Activated naive CD4-positive, alpha-beta T cell treated with anti-CD3 and anti-CD28 coated beads, Interleukin-2, amount 50 U/mL, for 24 hours (primary cell): ENCODE measurements around the gene ADGRA3.

Experiments used
- H3K27ac Mint-ChIP-seq: one replicate; pipeline ENCODE4 v1.8.0; 2021; ENCODE audit warnings: mild to moderate bottlenecking, mixed read lengths
- H3K27me3 Mint-ChIP-seq: one replicate; pipeline ENCODE4 v1.8.0; 2021; ENCODE audit warnings: mixed read lengths
- H3K36me3 Mint-ChIP-seq: one replicate; pipeline ENCODE4 v1.8.0; 2021; ENCODE audit warnings: mixed read lengths
- H3K4me1 Mint-ChIP-seq: one replicate; pipeline ENCODE4 v1.8.0; 2021; ENCODE audit warnings: mixed read lengths
- H3K4me3 Mint-ChIP-seq: one replicate; pipeline ENCODE4 v1.8.0; 2021; ENCODE audit warnings: mild to moderate bottlenecking, mixed read lengths
- H3K9me3 Mint-ChIP-seq: one replicate; pipeline ENCODE4 v1.8.0; 2021; ENCODE audit warnings: mixed read lengths

Gene ADGRA3, protein sequence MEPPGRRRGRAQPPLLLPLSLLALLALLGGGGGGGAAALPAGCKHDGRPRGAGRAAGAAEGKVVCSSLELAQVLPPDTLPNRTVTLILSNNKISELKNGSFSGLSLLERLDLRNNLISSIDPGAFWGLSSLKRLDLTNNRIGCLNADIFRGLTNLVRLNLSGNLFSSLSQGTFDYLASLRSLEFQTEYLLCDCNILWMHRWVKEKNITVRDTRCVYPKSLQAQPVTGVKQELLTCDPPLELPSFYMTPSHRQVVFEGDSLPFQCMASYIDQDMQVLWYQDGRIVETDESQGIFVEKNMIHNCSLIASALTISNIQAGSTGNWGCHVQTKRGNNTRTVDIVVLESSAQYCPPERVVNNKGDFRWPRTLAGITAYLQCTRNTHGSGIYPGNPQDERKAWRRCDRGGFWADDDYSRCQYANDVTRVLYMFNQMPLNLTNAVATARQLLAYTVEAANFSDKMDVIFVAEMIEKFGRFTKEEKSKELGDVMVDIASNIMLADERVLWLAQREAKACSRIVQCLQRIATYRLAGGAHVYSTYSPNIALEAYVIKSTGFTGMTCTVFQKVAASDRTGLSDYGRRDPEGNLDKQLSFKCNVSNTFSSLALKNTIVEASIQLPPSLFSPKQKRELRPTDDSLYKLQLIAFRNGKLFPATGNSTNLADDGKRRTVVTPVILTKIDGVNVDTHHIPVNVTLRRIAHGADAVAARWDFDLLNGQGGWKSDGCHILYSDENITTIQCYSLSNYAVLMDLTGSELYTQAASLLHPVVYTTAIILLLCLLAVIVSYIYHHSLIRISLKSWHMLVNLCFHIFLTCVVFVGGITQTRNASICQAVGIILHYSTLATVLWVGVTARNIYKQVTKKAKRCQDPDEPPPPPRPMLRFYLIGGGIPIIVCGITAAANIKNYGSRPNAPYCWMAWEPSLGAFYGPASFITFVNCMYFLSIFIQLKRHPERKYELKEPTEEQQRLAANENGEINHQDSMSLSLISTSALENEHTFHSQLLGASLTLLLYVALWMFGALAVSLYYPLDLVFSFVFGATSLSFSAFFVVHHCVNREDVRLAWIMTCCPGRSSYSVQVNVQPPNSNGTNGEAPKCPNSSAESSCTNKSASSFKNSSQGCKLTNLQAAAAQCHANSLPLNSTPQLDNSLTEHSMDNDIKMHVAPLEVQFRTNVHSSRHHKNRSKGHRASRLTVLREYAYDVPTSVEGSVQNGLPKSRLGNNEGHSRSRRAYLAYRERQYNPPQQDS (N-terminal part only)

GRCh38 chr4:22515888-22516541 lies at the start of gene ADGRA3:
Gene ADGRA3, minus strand, starts transcription at chr4:22516066. Its CDS starts 282 bp downstream, at chr4:22515784.
- H3K4me3 Mint-ChIP-seq, result peak within 1 kb of the TSS; percentile 96
- peaks cover 17% of the 10 kb centered on the region for H3K4me1 Mint-ChIP-seq
- peaks cover 20% of the 10 kb centered on the region for H3K27me3 Mint-ChIP-seq
- no peaks in the 10 kb centered on the region for H3K9me3 Mint-ChIP-seq
- peaks cover 2% of the 10 kb centered on the region for H3K36me3 Mint-ChIP-seq
- H3K27ac Mint-ChIP-seq, result peak within 1 kb of the TSS; percentile 95

DNA sequence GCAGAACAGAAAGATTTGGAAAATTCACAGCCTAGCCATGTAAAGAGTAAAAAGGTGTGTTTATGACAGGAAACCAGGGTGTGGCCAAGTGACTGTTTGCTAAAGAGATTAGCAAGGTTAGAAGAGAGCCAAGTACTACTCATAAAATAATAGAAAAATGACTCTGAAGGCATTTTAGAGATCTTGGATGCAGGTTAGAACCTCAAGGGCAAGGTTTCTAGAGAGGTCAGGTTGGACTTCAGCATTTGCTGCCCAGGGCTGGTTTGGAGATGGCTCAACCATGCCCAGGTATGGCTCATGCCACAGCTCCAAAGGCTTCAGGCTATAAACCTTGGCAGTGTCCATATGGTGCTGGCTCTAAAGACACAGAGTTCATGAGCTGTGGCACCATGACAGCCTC lies 40.6 kb upstream of the ADGRA3 start:
- Mint-ChIP-seq H3K36me3 (no peaks in the 10 kb centered on the region), H3K4me3 (no peak overlapping the region), H3K4me1 (no peaks in the 10 kb centered on the region), H3K9me3 (no peaks in the 10 kb centered on the region), H3K27ac (no peak overlapping the region), H3K27me3 (no peaks in the 10 kb centered on the region)

DNA sequence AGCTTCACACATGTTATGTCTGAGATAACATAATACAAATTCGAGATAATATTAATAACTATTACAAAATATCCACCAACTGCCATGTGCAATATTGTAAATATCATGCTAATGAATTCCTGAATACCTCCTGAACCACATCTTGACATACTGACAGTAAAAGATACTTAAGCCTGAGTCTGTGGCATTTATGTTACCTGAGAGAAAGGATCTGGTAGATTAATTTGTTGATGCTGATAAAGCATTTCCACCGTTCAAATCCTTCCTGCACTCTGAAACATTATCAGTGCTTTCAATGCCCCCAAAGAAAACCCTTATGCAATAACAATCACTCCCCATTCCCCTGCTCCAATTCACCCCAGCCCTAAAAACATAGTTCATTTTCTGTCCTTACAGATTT lies 38.8 kb upstream of the ADGRA3 start:
- H3K27me3 Mint-ChIP-seq, result no peaks in the 10 kb centered on the region
- H3K9me3 Mint-ChIP-seq, result no peaks in the 10 kb centered on the region
- no peaks in the 10 kb centered on the region for H3K36me3 Mint-ChIP-seq
- H3K27ac Mint-ChIP-seq, result no peak overlapping the region
- H3K4me3 Mint-ChIP-seq, result no peak overlapping the region
- H3K4me1 Mint-ChIP-seq, result no peaks in the 10 kb centered on the region

DNA sequence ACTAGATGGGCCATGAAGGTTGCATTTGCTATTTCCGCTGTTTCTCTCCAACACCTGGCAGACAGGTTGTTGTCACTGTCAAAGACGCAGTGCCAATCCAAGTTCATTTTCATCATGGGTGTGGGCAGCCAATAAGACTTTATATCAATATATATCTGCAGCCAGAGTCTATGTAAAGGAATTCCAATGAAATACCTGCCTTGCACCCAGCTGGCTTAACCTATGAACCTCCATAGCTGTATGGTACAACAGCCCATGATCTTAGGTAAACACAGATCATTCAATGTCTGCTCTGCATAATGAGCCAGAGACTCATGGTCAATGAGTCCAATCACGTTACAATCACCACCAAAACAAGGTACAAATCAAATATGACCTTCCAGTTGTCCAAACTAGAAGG lies 37.7 kb upstream of the ADGRA3 start:
- no peaks in the 10 kb centered on the region for H3K4me1 Mint-ChIP-seq
- H3K27me3 Mint-ChIP-seq, result no peaks in the 10 kb centered on the region
- H3K27ac Mint-ChIP-seq, result no peak overlapping the region
- H3K36me3 Mint-ChIP-seq, result no peaks in the 10 kb centered on the region
- no peak overlapping the region for H3K4me3 Mint-ChIP-seq
- H3K9me3 Mint-ChIP-seq, result no peaks in the 10 kb centered on the region

- no peak overlapping the region for H3K4me3 Mint-ChIP-seq
- H3K36me3 Mint-ChIP-seq, result no peaks in the 10 kb centered on the region
- no peaks in the 10 kb centered on the region for H3K9me3 Mint-ChIP-seq
- H3K4me1 Mint-ChIP-seq, result no peaks in the 10 kb centered on the region
- H3K27ac Mint-ChIP-seq, result no peak overlapping the region
- no peaks in the 10 kb centered on the region for H3K27me3 Mint-ChIP-seq
Measured at GRCh38 chr4:22552812-22553211, 36.9 kb upstream of the ADGRA3 start.

DNA sequence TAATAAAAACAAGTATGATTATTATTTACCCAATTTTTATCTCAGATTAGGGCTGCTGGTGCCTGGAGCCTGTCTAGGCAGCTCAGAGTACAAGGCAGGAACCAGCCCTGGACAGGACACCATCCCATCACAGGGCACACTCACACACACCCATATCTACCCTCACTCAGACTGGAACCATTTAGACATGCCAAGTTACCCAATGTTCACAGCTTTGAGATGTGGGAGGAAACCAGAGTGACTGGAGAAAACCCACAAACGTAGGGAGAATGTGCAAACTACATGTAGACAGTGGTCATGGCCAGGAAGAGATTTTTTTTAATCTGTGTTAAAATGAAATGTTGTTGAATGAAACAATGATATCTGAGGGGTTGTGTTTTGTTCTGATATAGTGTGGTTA lies 35.7 kb upstream of the ADGRA3 start:
- no peak overlapping the region for H3K4me3 Mint-ChIP-seq
- peaks cover 3% of the 10 kb centered on the region for H3K9me3 Mint-ChIP-seq
- H3K27ac Mint-ChIP-seq, result no peak overlapping the region
- H3K36me3 Mint-ChIP-seq, result peaks cover 1% of the 10 kb centered on the region
- H3K27me3 Mint-ChIP-seq, result no peaks in the 10 kb centered on the region
- H3K4me1 Mint-ChIP-seq, result no peaks in the 10 kb centered on the region

GRCh38 chr4:22546299-22546698 lies 30.4 kb upstream of the ADGRA3 start:
- no peak overlapping the region for H3K4me3 Mint-ChIP-seq
- no peaks in the 10 kb centered on the region for H3K4me1 Mint-ChIP-seq
- H3K36me3 Mint-ChIP-seq, result peaks cover 3% of the 10 kb centered on the region
- H3K27ac Mint-ChIP-seq, result no peak overlapping the region
- no peaks in the 10 kb centered on the region for H3K27me3 Mint-ChIP-seq
- H3K9me3 Mint-ChIP-seq, result peaks cover 22% of the 10 kb centered on the region

GRCh38 chr4:22539251-22539650 lies 23.4 kb upstream of the ADGRA3 start:
- Mint-ChIP-seq H3K4me1 (no peaks in the 10 kb centered on the region), H3K9me3 (peaks cover 21% of the 10 kb centered on the region), H3K4me3 (no peak overlapping the region)

GRCh38 chr4:22537864-22538263 lies 22.0 kb upstream of the ADGRA3 start:
- Mint-ChIP-seq H3K4me3 (no peak overlapping the region), H3K4me1 (no peaks in the 10 kb centered on the region), H3K27ac (no peak overlapping the region), H3K36me3 (peaks cover 4% of the 10 kb centered on the region), H3K27me3 (no peaks in the 10 kb centered on the region), H3K9me3 (peaks cover 19% of the 10 kb centered on the region)

More at GRCh38 chr4:22539251-22539650, 23.4 kb upstream of the ADGRA3 start:
- Mint-ChIP-seq H3K27ac (no peak overlapping the region), H3K36me3 (peaks cover 1% of the 10 kb centered on the region), H3K27me3 (no peaks in the 10 kb centered on the region)

DNA sequence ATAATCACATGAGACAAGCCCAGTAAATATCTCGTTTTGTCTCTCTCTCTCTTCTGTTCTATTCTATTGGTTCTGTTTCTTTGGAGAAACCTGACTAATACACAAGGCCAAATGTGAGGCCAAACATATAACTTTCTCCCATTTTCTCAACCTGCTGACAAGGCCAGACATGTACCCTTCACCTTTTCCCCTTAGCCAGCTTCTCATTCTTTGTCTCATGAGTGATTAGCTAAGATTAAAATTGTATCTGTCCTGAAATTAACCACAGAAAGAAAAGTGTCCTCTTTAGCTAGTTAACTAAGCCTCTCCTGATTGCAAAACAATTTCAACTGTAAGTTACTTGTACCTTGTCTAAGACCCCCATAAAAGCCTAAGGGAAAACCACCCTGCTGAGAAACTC lies 18.5 kb upstream of the ADGRA3 start:
- no peak overlapping the region for H3K27ac Mint-ChIP-seq
- no peak overlapping the region for H3K4me3 Mint-ChIP-seq
- H3K4me1 Mint-ChIP-seq, result no peaks in the 10 kb centered on the region
- H3K27me3 Mint-ChIP-seq, result no peaks in the 10 kb centered on the region
- peaks cover 12% of the 10 kb centered on the region for H3K9me3 Mint-ChIP-seq
- H3K36me3 Mint-ChIP-seq, result peaks cover 4% of the 10 kb centered on the region

- Mint-ChIP-seq H3K4me3 (no peak overlapping the region), H3K27ac (no peak overlapping the region), H3K36me3 (peaks cover 4% of the 10 kb centered on the region), H3K9me3 (peaks cover 12% of the 10 kb centered on the region), H3K4me1 (no peaks in the 10 kb centered on the region), H3K27me3 (no peaks in the 10 kb centered on the region)
Measured at GRCh38 chr4:22532896-22533295, 17.0 kb upstream of the ADGRA3 start.

GRCh38 chr4:22532117-22532516 lies 16.3 kb upstream of the ADGRA3 start:
- Mint-ChIP-seq H3K4me1 (no peaks in the 10 kb centered on the region), H3K36me3 (peaks cover 4% of the 10 kb centered on the region), H3K27me3 (no peaks in the 10 kb centered on the region), H3K4me3 (no peak overlapping the region), H3K27ac (no peak overlapping the region), H3K9me3 (peaks cover 9% of the 10 kb centered on the region)

- no peaks in the 10 kb centered on the region for H3K4me1 Mint-ChIP-seq
- peaks cover 8% of the 10 kb centered on the region for H3K9me3 Mint-ChIP-seq
- no peaks in the 10 kb centered on the region for H3K27me3 Mint-ChIP-seq
- H3K4me3 Mint-ChIP-seq, result no peak overlapping the region
- peaks cover 4% of the 10 kb centered on the region for H3K36me3 Mint-ChIP-seq
- H3K27ac Mint-ChIP-seq, result no peak overlapping the region
Measured at GRCh38 chr4:22531311-22532019, 15.6 kb upstream of the ADGRA3 start.

DNA sequence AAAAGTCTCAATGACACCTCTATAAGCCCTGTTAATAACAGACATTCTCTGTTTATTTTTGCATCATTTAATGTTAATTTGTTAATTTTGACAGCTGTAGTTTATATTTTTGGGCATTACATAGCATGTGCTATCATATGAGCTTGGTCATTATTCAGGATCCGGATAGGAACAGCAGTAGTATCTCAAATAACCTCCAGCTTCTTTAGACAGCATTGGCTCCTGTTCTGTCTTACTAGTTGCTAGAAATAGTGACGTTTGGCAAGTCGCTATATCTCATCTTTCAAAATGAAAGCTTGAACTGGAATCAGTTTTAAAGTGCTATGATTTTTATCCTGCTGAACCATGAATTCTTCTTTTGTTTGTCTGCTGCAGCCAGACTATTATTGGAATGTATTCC lies 9.0 kb upstream of the ADGRA3 start:
- H3K36me3 Mint-ChIP-seq, result no peaks in the 10 kb centered on the region
- no peak overlapping the region for H3K27ac Mint-ChIP-seq
- H3K4me3 Mint-ChIP-seq, result no peak overlapping the region
- no peaks in the 10 kb centered on the region for H3K27me3 Mint-ChIP-seq
- no peaks in the 10 kb centered on the region for H3K9me3 Mint-ChIP-seq
- H3K4me1 Mint-ChIP-seq, result no peaks in the 10 kb centered on the region
